Panc1 (cell line): ENCODE data around the gene IRF6. TPM values are rescaled to one million over a fixed set of nuclear protein-coding genes. Genes with fewer than 3 reads are reported as not detected.

Experiments
- ATAC-seq: fragments of 200-7000 bp; cut with Tn5 transposase; 2 replicates; pipeline ENCODE4 v1.9.1; 2020; ENCODE audit warnings: mild to moderate bottlenecking, moderate library complexity
- Bru-seq: library from RNA; stranded (reverse); fragments of 400-500 nt; gene quantifications from one replicate; lab custom pipeline; 2021; lab: Mats Ljungman, UMichigan
- BruChase-seq, 2 experiments: library from RNA; stranded (reverse); fragments of 400-500 nt; gene quantifications; one replicate each; lab custom pipeline; 2021; lab: Mats Ljungman, UMichigan
- BruUV-seq: library from RNA; stranded (reverse); fragments of 400-500 nt; replicated peaks from 2 replicates; lab custom pipeline; 2021; lab: Mats Ljungman, UMichigan
- CTCF ChIA-PET: fragments of 300-600 bp; sonication (Branson Sonifier 250); formaldehyde crosslinking; loops from one replicate; lab custom pipeline; 2022; ENCODE audit warnings: antibody characterized with exemption; lab: Charles Lee
- POLR2A ChIA-PET: fragments of 300-600 bp; sonication (Branson Sonifier 250); formaldehyde crosslinking; loops from one replicate; lab custom pipeline; 2022; ENCODE audit warnings: antibody characterized with exemption; lab: Charles Lee
- DNase-seq: peaks from one replicate; pipeline ENCODE4 v3.0.0-alpha.2; 2010; ENCODE audit warnings: low read depth, low spot score
- H3K27ac ChIP-seq: 2 replicates; pipeline ENCODE4 v1.5.1; 2011; ENCODE audit warnings: mild to moderate bottlenecking, low read length, inconsistent platforms
- H3K27me3 ChIP-seq: fragments of 200-500 bp; sonication (Bioruptor generic); 2 replicates; pipeline ENCODE4 v1.6.0; 2014; ENCODE audit warnings: low read length, inconsistent platforms; ENCODE audit not compliant: control insufficient read depth, insufficient read depth
- H3K36me3 ChIP-seq: fragments of 200-500 bp; sonication (Bioruptor generic); 2 replicates; pipeline ENCODE4 v1.5.1; 2014; ENCODE audit warnings: inconsistent platforms, mild to moderate bottlenecking, low read length, moderate library complexity; ENCODE audit not compliant: control insufficient read depth, insufficient read depth
- H3K4me1 ChIP-seq: 2 replicates; pipeline ENCODE4 v1.5.1; 2011; ENCODE audit warnings: inconsistent platforms, mild to moderate bottlenecking, low read length, moderate library complexity; ENCODE audit not compliant: control insufficient read depth, insufficient read depth
- H3K4me3 ChIP-seq, 2 experiments: 2 replicates each; pipeline ENCODE4 v1.5.1; 2011 to 2012; ENCODE audit warnings: low read depth in 2 of 2, low read length in 2 of 2, mild to moderate bottlenecking in 2 of 2, inconsistent platforms in 1 of 2, moderate library complexity in 1 of 2
- H3K9me3 ChIP-seq: fragments of 200-500 bp; sonication (Bioruptor generic); 2 replicates; pipeline ENCODE4 v1.5.1; 2014; ENCODE audit warnings: low read depth, mild to moderate bottlenecking, inconsistent platforms, low read length, moderate library complexity; ENCODE audit not compliant: control insufficient read depth, insufficient read depth
- POLR2AphosphoS5 ChIP-seq: IDR thresholded peaks from 2 replicates; pipeline ENCODE4 v1.6.1; 2012; ENCODE audit warnings: mild to moderate bottlenecking, low read depth, low read length, moderate library complexity
- REST ChIP-seq, 2 experiments: IDR thresholded peaks; 2 replicates each; pipeline ENCODE4 v1.6.1; 2011 to 2012; ENCODE audit warnings: low read depth in 2 of 2, control low read depth in 1 of 2, low read length in 1 of 2, mild to moderate bottlenecking in 1 of 2, moderate library complexity in 1 of 2; ENCODE audit not compliant: insufficient read depth in 1 of 2
- SIN3A ChIP-seq: IDR thresholded peaks from 2 replicates; pipeline ENCODE4 v1.6.1; 2012; ENCODE audit warnings: low read depth, mild to moderate bottlenecking, low read length, moderate library complexity, borderline replicate concordance; ENCODE audit not compliant: insufficient read depth
- TCF7L2 ChIP-seq: IDR thresholded peaks from 2 replicates; pipeline ENCODE4 v1.6.1; 2011; ENCODE audit warnings: mild to moderate bottlenecking, low read depth, low read length, inconsistent platforms
- in situ Hi-C: cut with HindIII; loops from 2 replicates; pipeline ENCODE4 v1.10.0; 2016; ENCODE audit warnings: low sequenced_read_pairs, low pct_unique_long_range_greater_than_20kb
- intact Hi-C: fragments of 100-400 bp; cut with micrococcal nuclease; formaldehyde crosslinking; loops from one replicate; pipeline ENCODE4 v1.10.0; 2022; ENCODE audit not compliant: unreplicated experiment
- long read RNA-seq: library from polyadenylated mRNA; unstranded; transcript quantifications from one replicate; pipeline ENCODE4 v2.0.0, GENCODE V29; 2021; ENCODE audit not compliant: unreplicated experiment
- polyA plus RNA-seq: library from polyadenylated mRNA; unstranded; fragments of >200 nt; gene quantifications from one replicate; pipeline ENCODE4 v1.2.1, GENCODE V29; 2012; ENCODE audit warnings: missing spikeins; ENCODE audit not compliant: insufficient read length
- total RNA-seq: library from RNA; stranded (reverse); gene quantifications from one replicate; pipeline ENCODE4 v1.2.1, GENCODE V29; 2021; ENCODE audit not compliant: unreplicated experiment
- TF ChIP-seq, protein P1 (sequence below): fragments of 450-650 bp; IDR thresholded peaks from 2 replicates; pipeline ENCODE4 v1.5.1; 2017; ENCODE audit warnings: mild to moderate bottlenecking

IRF6 gene
- total RNA-seq (0.64 TPM), Bru-seq, nascent RNA (percentile 20 among the genes with signal in this experiment), BruChase-seq, experiment 1, labeled RNA remaining after a 2-hour chase (percentile 24 among the genes with signal in this experiment), BruChase-seq, experiment 2, labeled RNA remaining after a 6-hour chase (percentile 28 among the genes with signal in this experiment)
- 0.28 TPM for polyA plus RNA-seq
- long read RNA-seq, result 0 reads

DNA sequence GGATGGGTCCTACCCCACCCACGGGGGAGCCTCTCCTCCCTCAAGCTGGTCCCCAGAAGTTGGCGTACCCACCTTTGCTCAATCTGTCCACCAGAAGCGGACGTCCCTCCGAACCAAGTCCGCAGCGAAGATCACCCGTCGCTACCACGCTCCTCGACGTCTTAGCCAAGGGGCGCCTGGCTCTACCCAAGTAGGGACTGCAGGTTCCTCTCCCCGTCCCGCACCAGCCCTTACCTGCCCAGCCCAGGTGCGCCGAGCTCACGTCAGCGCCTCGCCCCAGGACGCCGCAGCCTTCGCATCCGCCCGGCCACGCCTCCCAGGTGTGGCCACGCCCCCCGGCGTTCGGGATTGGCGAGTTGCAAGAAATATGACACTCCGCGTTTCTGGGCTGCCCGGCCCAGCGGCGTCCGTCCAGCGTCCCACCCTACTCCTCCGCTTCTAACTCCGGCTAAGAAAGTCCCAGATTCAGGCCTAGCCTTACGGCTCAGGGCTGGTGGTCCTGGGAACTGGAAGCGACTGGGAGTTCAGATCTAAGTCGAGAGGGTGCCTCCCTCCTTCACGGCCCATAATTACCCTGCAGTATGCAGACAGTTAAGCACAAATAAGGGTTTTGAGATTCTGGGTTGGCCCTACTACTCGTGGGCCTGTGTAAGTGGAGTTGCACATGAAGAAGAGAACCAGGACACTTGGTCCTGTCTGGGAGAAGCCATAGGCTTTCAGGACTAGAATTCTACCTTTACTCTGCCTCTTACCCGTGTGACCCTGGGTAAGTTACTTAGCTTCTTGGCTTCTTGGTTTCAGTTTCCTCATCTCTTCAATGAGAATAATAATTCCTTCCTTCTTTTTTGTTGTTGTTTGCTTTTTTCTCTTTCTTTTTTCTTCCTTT, at the start of gene IRF6:
TSS of gene IRF6 (minus strand) at position 268 of the 886 bp plus-strand sequence. CDS start 4,729 bp downstream, outside the sequence.
- DNase-seq (no peak), ATAC-seq (peak; percentile 83)
- no peaks in the 10 kb centered on the region for H3K36me3 ChIP-seq
- no peaks in the 10 kb centered on the region for H3K9me3 ChIP-seq
- H3K4me3 ChIP-seq, result peak within 1 kb of the TSS; percentile 36 to 51
- no TSS peak for BruUV-seq
- no peak within 1 kb of the TSS for H3K27ac ChIP-seq
- in situ Hi-C loops, result no loop called here
- H3K27me3 ChIP-seq, result no peaks in the 10 kb centered on the region; the same call in none of the 2 replicates
- no peaks in the 10 kb centered on the region; the same call in 1 of the 2 replicates for H3K4me1 ChIP-seq
- intact Hi-C loops, result no loop called here
- ChIA-PET CTCF (no interaction called here), POLR2A (interaction anchor here (0.6 kb wide), 2 partner anchors 11 to 1864 kb away, joined by 3 read pairs; no protein-coding TSS in a partner anchor)
- TF ChIP-seq SIN3A (no peak), POLR2AphosphoS5 (no peak), TCF7L2 (no peak), REST (IDR thresholded peaks at IDR 0.05; ENCODE audit: insufficient read depth in 1 of 2, low read depth in 2 of 2, low read length in 1 of 2) (no peak)
- TF ChIP-seq, protein P1, sequence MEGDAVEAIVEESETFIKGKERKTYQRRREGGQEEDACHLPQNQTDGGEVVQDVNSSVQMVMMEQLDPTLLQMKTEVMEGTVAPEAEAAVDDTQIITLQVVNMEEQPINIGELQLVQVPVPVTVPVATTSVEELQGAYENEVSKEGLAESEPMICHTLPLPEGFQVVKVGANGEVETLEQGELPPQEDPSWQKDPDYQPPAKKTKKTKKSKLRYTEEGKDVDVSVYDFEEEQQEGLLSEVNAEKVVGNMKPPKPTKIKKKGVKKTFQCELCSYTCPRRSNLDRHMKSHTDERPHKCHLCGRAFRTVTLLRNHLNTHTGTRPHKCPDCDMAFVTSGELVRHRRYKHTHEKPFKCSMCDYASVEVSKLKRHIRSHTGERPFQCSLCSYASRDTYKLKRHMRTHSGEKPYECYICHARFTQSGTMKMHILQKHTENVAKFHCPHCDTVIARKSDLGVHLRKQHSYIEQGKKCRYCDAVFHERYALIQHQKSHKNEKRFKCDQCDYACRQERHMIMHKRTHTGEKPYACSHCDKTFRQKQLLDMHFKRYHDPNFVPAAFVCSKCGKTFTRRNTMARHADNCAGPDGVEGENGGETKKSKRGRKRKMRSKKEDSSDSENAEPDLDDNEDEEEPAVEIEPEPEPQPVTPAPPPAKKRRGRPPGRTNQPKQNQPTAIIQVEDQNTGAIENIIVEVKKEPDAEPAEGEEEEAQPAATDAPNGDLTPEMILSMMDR, result no peak

GRCh38 chr1:209855623-209856022, 49.7 kb upstream of the IRF6 start:
- TF ChIP-seq, protein P1, result no peak
- no peak for TF ChIP-seq TCF7L2
- TF ChIP-seq POLR2AphosphoS5, result no peak
- TF ChIP-seq REST (IDR thresholded peaks at IDR 0.05; ENCODE audit: insufficient read depth in 1 of 2, low read depth in 2 of 2, low read length in 1 of 2), result no peak
- TF ChIP-seq SIN3A, result no peak
- Histone ChIP-seq H3K4me3 (no peak overlapping the region), H3K36me3 (peaks cover 22% of the 10 kb centered on the region), H3K27me3 (no peaks in the 10 kb centered on the region), H3K4me1 (no peaks in the 10 kb centered on the region), H3K9me3 (no peaks in the 10 kb centered on the region), H3K27ac (no peak overlapping the region)
- DNase-seq (no peak), ATAC-seq (no peak)
- POLR2A ChIA-PET, result no interaction called here
- no TSS peak for BruUV-seq
- intact Hi-C loops, result no loop called here
- CTCF ChIA-PET, result no interaction called here
- in situ Hi-C loops, result no loop called here
